HL-60 (cell line): ENCODE data around the gene CHMP1A.

Source experiments
- DNase-seq, 2 experiments: peaks; one replicate each; pipeline ENCODE4 v3.0.0-alpha.2; 2010 to 2020; ENCODE audit warnings: low read depth in 1 of 2, low spot score in 1 of 2
- H3K27ac ChIP-seq: fragments of 250-450 bp; sonication (Bioruptor Pico); replicated peaks from 2 replicates; pipeline ENCODE4 v1.5.1; 2020; ENCODE audit warnings: mild to moderate bottlenecking, moderate library complexity
- H3K27me3 ChIP-seq: fragments of 250-450 bp; sonication (Bioruptor Pico); 2 replicates; pipeline ENCODE4 v1.5.1; 2021; ENCODE audit warnings: mild to moderate bottlenecking, moderate library complexity; ENCODE audit not compliant: insufficient read depth, poor library complexity, severe bottlenecking
- H3K4me3 ChIP-seq: replicated peaks from 2 replicates; pipeline ENCODE4 v1.5.1; 2011; ENCODE audit warnings: mild to moderate bottlenecking, control low read depth, low read length; ENCODE audit not compliant: insufficient read depth
- GABPA ChIP-seq: IDR thresholded peaks from 2 replicates; pipeline ENCODE4 v1.6.1; 2012; ENCODE audit warnings: low read depth
- POLR2AphosphoS5 ChIP-seq: IDR thresholded peaks from 2 replicates; pipeline ENCODE4 v1.6.1; 2012; ENCODE audit warnings: low read depth
- SPI1 ChIP-seq: IDR thresholded peaks from 2 replicates; pipeline ENCODE4 v1.6.1; 2012; ENCODE audit warnings: low read depth, mild to moderate bottlenecking, borderline replicate concordance
- TF ChIP-seq, protein P1 (sequence below): IDR thresholded peaks from 2 replicates; pipeline ENCODE4 v1.6.1; 2012; ENCODE audit warnings: low read depth; ENCODE audit not compliant: insufficient replicate concordance
- TF ChIP-seq, protein P2 (sequence below): IDR thresholded peaks from one replicate; pipeline ENCODE4 v1.5.1; 2011; ENCODE audit warnings: low read length, control low read depth, inconsistent platforms; ENCODE audit not compliant: insufficient read depth

CHMP1A gene

DNA sequence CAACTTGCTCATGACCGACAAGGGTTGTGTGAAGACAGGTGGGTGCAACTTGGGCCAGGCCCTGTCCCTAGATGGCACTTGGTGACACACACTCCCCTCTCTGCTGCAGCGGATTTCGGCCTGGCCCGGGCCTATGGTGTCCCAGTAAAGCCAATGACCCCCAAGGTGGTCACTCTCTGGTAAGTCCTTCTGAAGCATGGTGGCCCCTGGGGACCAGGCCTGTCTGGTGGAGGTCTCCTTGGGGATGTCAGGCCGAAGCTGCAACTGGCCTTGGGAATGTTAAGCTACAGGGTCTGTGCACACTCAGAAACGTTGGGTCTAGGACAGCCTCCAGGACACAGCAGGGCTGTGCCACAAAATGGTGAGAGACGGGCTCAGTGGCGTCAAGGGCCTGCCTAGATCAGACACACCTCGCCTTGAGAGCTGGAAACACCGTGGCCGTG lies 35.8 kb upstream of the CHMP1A start:
- no peak overlapping the region for H3K27ac ChIP-seq
- DNase-seq: no peak
- TF ChIP-seq, protein P1, sequence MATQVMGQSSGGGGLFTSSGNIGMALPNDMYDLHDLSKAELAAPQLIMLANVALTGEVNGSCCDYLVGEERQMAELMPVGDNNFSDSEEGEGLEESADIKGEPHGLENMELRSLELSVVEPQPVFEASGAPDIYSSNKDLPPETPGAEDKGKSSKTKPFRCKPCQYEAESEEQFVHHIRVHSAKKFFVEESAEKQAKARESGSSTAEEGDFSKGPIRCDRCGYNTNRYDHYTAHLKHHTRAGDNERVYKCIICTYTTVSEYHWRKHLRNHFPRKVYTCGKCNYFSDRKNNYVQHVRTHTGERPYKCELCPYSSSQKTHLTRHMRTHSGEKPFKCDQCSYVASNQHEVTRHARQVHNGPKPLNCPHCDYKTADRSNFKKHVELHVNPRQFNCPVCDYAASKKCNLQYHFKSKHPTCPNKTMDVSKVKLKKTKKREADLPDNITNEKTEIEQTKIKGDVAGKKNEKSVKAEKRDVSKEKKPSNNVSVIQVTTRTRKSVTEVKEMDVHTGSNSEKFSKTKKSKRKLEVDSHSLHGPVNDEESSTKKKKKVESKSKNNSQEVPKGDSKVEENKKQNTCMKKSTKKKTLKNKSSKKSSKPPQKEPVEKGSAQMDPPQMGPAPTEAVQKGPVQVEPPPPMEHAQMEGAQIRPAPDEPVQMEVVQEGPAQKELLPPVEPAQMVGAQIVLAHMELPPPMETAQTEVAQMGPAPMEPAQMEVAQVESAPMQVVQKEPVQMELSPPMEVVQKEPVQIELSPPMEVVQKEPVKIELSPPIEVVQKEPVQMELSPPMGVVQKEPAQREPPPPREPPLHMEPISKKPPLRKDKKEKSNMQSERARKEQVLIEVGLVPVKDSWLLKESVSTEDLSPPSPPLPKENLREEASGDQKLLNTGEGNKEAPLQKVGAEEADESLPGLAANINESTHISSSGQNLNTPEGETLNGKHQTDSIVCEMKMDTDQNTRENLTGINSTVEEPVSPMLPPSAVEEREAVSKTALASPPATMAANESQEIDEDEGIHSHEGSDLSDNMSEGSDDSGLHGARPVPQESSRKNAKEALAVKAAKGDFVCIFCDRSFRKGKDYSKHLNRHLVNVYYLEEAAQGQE: no peak
- TF ChIP-seq, protein P2, sequence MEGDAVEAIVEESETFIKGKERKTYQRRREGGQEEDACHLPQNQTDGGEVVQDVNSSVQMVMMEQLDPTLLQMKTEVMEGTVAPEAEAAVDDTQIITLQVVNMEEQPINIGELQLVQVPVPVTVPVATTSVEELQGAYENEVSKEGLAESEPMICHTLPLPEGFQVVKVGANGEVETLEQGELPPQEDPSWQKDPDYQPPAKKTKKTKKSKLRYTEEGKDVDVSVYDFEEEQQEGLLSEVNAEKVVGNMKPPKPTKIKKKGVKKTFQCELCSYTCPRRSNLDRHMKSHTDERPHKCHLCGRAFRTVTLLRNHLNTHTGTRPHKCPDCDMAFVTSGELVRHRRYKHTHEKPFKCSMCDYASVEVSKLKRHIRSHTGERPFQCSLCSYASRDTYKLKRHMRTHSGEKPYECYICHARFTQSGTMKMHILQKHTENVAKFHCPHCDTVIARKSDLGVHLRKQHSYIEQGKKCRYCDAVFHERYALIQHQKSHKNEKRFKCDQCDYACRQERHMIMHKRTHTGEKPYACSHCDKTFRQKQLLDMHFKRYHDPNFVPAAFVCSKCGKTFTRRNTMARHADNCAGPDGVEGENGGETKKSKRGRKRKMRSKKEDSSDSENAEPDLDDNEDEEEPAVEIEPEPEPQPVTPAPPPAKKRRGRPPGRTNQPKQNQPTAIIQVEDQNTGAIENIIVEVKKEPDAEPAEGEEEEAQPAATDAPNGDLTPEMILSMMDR: no peak
- TF ChIP-seq SPI1 (no peak), POLR2AphosphoS5 (no peak), GABPA (no peak)
- H3K27me3 ChIP-seq: no peaks in the 10 kb centered on the region
- no peak overlapping the region for H3K4me3 ChIP-seq

DNA sequence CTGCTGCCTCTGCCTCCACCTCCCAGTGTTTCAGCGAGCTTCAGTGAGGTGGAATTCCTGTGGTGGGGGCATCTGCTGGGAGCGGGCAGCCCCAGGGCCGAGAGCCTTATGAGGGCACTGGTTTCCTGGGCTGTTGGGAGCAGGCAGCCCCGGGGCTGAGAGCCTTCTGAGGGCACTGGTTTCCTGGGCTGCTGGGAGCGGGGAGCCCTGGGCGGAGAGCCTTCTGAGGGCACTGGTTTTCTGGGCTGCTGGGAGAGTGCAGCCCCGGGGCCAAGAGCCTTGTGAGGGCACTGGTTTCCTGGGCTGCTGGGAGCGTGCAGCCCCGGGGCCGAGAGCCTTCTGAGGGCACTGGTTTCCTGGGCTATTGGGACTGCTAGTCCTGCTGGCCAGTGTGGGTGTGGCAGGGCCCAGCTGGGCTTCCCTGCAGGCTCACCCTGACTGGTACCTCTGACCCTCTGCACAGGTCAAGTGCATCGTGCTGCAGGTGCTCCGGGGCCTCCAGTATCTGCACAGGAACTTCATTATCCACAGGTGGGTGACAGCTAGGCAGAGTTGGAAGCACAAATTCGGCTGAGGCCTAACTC lies 34.6 kb upstream of the CHMP1A start:
- Histone ChIP-seq H3K27ac (no peak overlapping the region), H3K27me3 (no peaks in the 10 kb centered on the region), H3K4me3 (no peak overlapping the region)
- TF ChIP-seq, protein P1: no peak
- TF ChIP-seq POLR2AphosphoS5 (no peak), GABPA (no peak), SPI1 (no peak)
- TF ChIP-seq, protein P2: no peak
- DNase-seq: no peak

DNA sequence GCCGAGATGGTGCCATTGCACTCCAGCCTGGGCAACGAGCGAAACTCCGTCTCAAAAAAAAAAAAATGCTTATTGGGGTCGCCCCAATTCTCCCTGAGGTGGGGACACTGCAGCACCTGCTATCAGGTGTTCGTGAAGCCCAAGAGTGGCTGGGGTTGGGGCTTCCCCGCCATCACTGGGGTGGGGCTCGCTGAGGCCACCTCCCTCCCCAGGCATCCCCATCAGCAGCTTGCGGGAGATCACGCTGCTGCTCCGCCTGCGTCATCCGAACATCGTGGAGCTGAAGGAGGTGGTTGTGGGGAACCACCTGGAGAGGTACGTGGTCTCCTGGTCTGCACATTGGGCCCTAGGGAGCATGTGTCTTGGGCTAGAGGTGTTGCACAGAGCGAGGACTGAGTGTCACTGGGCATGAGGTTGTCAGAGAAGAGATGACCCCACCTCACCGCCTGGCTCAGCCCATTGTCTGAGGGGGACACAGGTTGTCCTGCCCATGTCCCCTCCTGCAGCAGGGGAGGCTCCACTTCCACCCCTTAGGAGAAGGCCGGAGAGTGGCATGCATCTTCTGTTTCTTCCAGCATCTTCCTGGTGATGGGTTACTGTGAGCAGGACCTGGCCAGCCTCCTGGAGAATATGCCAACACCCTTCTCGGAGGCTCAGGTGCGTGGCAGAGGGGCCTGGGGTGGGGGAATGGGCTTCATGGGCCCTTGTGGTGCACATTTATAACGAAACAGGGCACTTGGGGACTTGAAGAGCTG lies 33.9 kb upstream of the CHMP1A start:
- Histone ChIP-seq H3K27ac (no peak overlapping the region), H3K27me3 (no peaks in the 10 kb centered on the region), H3K4me3 (no peak overlapping the region)
- DNase-seq: no peak
- TF ChIP-seq, protein P1: no peak
- TF ChIP-seq, protein P2: no peak
- TF ChIP-seq SPI1: no peak
- TF ChIP-seq GABPA: no peak
- no peak for TF ChIP-seq POLR2AphosphoS5
